Panc1 (cell line): ENCODE results near the gene IYD. TPM values are rescaled to one million over a fixed set of nuclear protein-coding genes. Genes with fewer than 3 reads are reported as not detected.

Experiments used
- ATAC-seq: fragments of 200-7000 bp; cut with Tn5 transposase; 2 replicates; pipeline ENCODE4 v1.9.1; 2020; ENCODE audit warnings: mild to moderate bottlenecking, moderate library complexity
- BruUV-seq: library from RNA; stranded (reverse); fragments of 400-500 nt; replicated peaks from 2 replicates; lab custom pipeline; 2021; lab: Mats Ljungman, UMichigan
- CTCF ChIA-PET: fragments of 300-600 bp; sonication (Branson Sonifier 250); formaldehyde crosslinking; loops from one replicate; lab custom pipeline; 2022; ENCODE audit warnings: antibody characterized with exemption; lab: Charles Lee
- POLR2A ChIA-PET: fragments of 300-600 bp; sonication (Branson Sonifier 250); formaldehyde crosslinking; loops from one replicate; lab custom pipeline; 2022; ENCODE audit warnings: antibody characterized with exemption; lab: Charles Lee
- DNase-seq: peaks from one replicate; pipeline ENCODE4 v3.0.0-alpha.2; 2010; ENCODE audit warnings: low read depth, low spot score
- H3K27ac ChIP-seq: 2 replicates; pipeline ENCODE4 v1.5.1; 2011; ENCODE audit warnings: mild to moderate bottlenecking, low read length, inconsistent platforms
- H3K27me3 ChIP-seq: fragments of 200-500 bp; sonication (Bioruptor generic); 2 replicates; pipeline ENCODE4 v1.6.0; 2014; ENCODE audit warnings: low read length, inconsistent platforms; ENCODE audit not compliant: control insufficient read depth, insufficient read depth
- H3K36me3 ChIP-seq: fragments of 200-500 bp; sonication (Bioruptor generic); 2 replicates; pipeline ENCODE4 v1.5.1; 2014; ENCODE audit warnings: inconsistent platforms, mild to moderate bottlenecking, low read length, moderate library complexity; ENCODE audit not compliant: control insufficient read depth, insufficient read depth
- H3K4me1 ChIP-seq: 2 replicates; pipeline ENCODE4 v1.5.1; 2011; ENCODE audit warnings: inconsistent platforms, mild to moderate bottlenecking, low read length, moderate library complexity; ENCODE audit not compliant: control insufficient read depth, insufficient read depth
- H3K4me3 ChIP-seq, 2 experiments: 2 replicates each; pipeline ENCODE4 v1.5.1; 2011 to 2012; ENCODE audit warnings: low read depth in 2 of 2, low read length in 2 of 2, mild to moderate bottlenecking in 2 of 2, inconsistent platforms in 1 of 2, moderate library complexity in 1 of 2
- H3K9me3 ChIP-seq: fragments of 200-500 bp; sonication (Bioruptor generic); 2 replicates; pipeline ENCODE4 v1.5.1; 2014; ENCODE audit warnings: low read depth, mild to moderate bottlenecking, inconsistent platforms, low read length, moderate library complexity; ENCODE audit not compliant: control insufficient read depth, insufficient read depth
- CTCF ChIP-seq: fragments of 450-650 bp; IDR thresholded peaks from 2 replicates; pipeline ENCODE4 v1.5.1; 2017; ENCODE audit warnings: mild to moderate bottlenecking
- POLR2AphosphoS5 ChIP-seq: IDR thresholded peaks from 2 replicates; pipeline ENCODE4 v1.6.1; 2012; ENCODE audit warnings: mild to moderate bottlenecking, low read depth, low read length, moderate library complexity
- REST ChIP-seq, 2 experiments: IDR thresholded peaks; 2 replicates each; pipeline ENCODE4 v1.6.1; 2011 to 2012; ENCODE audit warnings: low read depth in 2 of 2, control low read depth in 1 of 2, low read length in 1 of 2, mild to moderate bottlenecking in 1 of 2, moderate library complexity in 1 of 2; ENCODE audit not compliant: insufficient read depth in 1 of 2
- SIN3A ChIP-seq: IDR thresholded peaks from 2 replicates; pipeline ENCODE4 v1.6.1; 2012; ENCODE audit warnings: low read depth, mild to moderate bottlenecking, low read length, moderate library complexity, borderline replicate concordance; ENCODE audit not compliant: insufficient read depth
- TCF7L2 ChIP-seq: IDR thresholded peaks from 2 replicates; pipeline ENCODE4 v1.6.1; 2011; ENCODE audit warnings: mild to moderate bottlenecking, low read depth, low read length, inconsistent platforms
- in situ Hi-C: cut with HindIII; loops from 2 replicates; pipeline ENCODE4 v1.10.0; 2016; ENCODE audit warnings: low sequenced_read_pairs, low pct_unique_long_range_greater_than_20kb
- intact Hi-C: fragments of 100-400 bp; cut with micrococcal nuclease; formaldehyde crosslinking; loops from one replicate; pipeline ENCODE4 v1.10.0; 2022; ENCODE audit not compliant: unreplicated experiment
- total RNA-seq: library from RNA; stranded (reverse); gene quantifications from one replicate; pipeline ENCODE4 v1.2.1, GENCODE V29; 2021; ENCODE audit not compliant: unreplicated experiment

IYD gene
- total RNA-seq, 1 experiment from 2014 or later, result 0.03 TPM

GRCh38 chr6:150320442-150320841 lies 48.4 kb upstream of the IYD start:
- BruUV-seq, result no TSS peak
- no peak for TF ChIP-seq REST (IDR thresholded peaks at IDR 0.05; ENCODE audit: insufficient read depth in 1 of 2, low read depth in 2 of 2, low read length in 1 of 2)
- no peak for TF ChIP-seq TCF7L2
- Histone ChIP-seq H3K36me3 (no peaks in the 10 kb centered on the region), H3K4me1 (no peaks in the 10 kb centered on the region), H3K27ac (no peak overlapping the region), H3K4me3 (no peak overlapping the region), H3K9me3 (no peaks in the 10 kb centered on the region), H3K27me3 (no peaks in the 10 kb centered on the region)
- ChIA-PET POLR2A (no interaction called here), CTCF (interaction anchor here (0.7 kb wide), 1 partner anchor 241 kb away, joined by 3 read pairs; no protein-coding TSS in a partner anchor)
- intact Hi-C loops, result no loop called here
- in situ Hi-C loops, result no loop called here
- ATAC-seq, result no peak
- DNase-seq, result no peak

DNA sequence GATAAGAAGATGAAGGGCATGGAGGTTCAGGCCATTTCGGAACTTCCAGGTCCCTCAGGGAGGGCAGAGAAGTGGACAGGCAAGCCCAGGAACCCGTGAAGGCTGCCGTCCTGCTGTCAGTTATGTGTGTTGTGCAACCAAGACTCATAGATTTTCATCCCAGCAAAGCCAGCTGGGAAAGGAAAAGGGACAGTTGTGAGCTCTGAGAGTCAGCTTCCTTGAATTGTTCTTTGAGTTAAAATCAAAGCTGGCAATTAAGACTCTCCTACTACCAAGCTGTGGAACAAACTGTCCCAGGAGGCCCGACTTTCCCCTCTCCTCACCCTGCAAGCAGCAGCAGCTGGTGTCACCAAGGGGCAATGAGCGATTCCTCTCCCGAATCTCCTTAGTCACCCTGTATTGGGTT lies 46.3 kb upstream of the IYD start:
- Histone ChIP-seq H3K9me3 (no peaks in the 10 kb centered on the region), H3K27ac (no peak overlapping the region), H3K4me3 (no peak overlapping the region), H3K4me1 (no peaks in the 10 kb centered on the region), H3K36me3 (no peaks in the 10 kb centered on the region), H3K27me3 (no peaks in the 10 kb centered on the region)
- ATAC-seq (no peak), DNase-seq (no peak)
- in situ Hi-C loops (no loop called here), intact Hi-C loops (no loop called here)
- CTCF ChIA-PET, result no interaction called here
- no TSS peak for BruUV-seq
- TF ChIP-seq REST (IDR thresholded peaks at IDR 0.05; ENCODE audit: insufficient read depth in 1 of 2, low read depth in 2 of 2, low read length in 1 of 2) (no peak), SIN3A (no peak), TCF7L2 (no peak), CTCF (no peak), POLR2AphosphoS5 (no peak)
- POLR2A ChIA-PET, result no interaction called here
